VCaP (cell line): ENCODE measurements around the gene MIEN1.

Source experiments
- H3K27ac ChIP-seq: fragments of 450-650 bp; 2 replicates; pipeline ENCODE4 v1.5.1; 2017
- TF ChIP-seq, protein P1 (sequence below): fragments of 450-650 bp; conservative IDR thresholded peaks from 2 replicates; pipeline ENCODE4 v1.5.1; 2017; ENCODE audit warnings: mild to moderate bottlenecking, moderate library complexity

The MIEN1 gene

DNA sequence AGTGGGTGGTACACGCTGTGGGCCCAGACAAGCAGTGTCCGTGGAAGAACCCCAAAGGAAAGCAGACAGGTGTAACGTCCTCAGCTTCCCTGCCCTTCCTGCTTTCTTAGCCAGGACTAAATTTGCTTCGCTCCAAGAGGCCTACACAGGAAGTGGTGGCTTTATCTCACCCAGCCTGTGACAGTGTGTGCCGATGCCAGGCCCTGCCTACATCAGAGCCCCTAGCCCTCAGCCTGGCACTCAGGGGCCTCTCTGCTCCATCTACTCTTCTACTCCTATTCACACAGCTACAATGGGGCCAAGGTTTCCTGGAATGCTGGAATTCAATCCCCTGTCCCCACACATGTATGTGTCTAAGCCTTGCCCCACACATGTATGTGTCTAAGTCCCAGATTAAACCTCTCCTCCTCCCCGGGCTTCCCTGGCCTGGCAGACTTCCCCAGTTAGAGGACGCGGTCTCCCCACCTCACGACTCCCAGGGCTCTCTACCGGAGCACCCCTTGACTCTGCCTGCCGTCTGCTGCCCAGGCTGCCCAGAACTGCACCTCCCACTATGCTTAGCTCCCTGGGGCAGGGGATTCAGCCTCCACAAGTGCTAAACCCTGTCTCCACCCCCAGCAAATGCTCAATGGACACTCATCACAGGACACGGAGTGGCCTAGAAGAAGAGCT, 50.7 kb downstream of the MIEN1 start:
- no peak overlapping the region for H3K27ac ChIP-seq
- TF ChIP-seq, protein P1, sequence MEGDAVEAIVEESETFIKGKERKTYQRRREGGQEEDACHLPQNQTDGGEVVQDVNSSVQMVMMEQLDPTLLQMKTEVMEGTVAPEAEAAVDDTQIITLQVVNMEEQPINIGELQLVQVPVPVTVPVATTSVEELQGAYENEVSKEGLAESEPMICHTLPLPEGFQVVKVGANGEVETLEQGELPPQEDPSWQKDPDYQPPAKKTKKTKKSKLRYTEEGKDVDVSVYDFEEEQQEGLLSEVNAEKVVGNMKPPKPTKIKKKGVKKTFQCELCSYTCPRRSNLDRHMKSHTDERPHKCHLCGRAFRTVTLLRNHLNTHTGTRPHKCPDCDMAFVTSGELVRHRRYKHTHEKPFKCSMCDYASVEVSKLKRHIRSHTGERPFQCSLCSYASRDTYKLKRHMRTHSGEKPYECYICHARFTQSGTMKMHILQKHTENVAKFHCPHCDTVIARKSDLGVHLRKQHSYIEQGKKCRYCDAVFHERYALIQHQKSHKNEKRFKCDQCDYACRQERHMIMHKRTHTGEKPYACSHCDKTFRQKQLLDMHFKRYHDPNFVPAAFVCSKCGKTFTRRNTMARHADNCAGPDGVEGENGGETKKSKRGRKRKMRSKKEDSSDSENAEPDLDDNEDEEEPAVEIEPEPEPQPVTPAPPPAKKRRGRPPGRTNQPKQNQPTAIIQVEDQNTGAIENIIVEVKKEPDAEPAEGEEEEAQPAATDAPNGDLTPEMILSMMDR = no peak
